ENCODE results near the gene XYLT1. TPM values are rescaled to one million over a fixed set of nuclear protein-coding genes. Genes with fewer than 3 reads are reported as not detected.

XYLT1 gene
- total and polyA plus RNA-seq, 2 of the 4 experiments (the other 2 are of a cell fraction): 9.0 to 12.7 TPM

GRCh38 chr16:17286443-17286842 is 184.3 kb downstream of the XYLT1 start:
- no peak overlapping the region for H3K9ac ChIP-seq (ENCODE audit: low read depth, low read length)
- H4K8ac ChIP-seq (ENCODE audit: low read depth in 2 of 2, low read length in 2 of 2): no peak overlapping the region
- intact Hi-C loops (cut with micrococcal nuclease) (no loop called here), in situ Hi-C loops (cut with MboI; ENCODE audit: low sequenced_read_pairs) (no loop called here), dilution Hi-C loops (cut with HindIII; ENCODE audit: low sequenced_read_pairs, unreplicated experiment) (no loop called here)
- no peaks in the 10 kb centered on the region; the same call in 1 of the 2 replicates for H3K9me1 ChIP-seq (ENCODE audit: insufficient read depth, low read length)
- H3K36me3 ChIP-seq (ENCODE audit: control insufficient read depth, insufficient read depth, low read length): no peaks in the 10 kb centered on the region
- H2AK9ac ChIP-seq (replicated peaks; ENCODE audit: low read depth, low read length, poor library complexity): no peak overlapping the region
- no peak overlapping the region for H2AK5ac ChIP-seq (ENCODE audit: low read depth, low read length)
- H3K23ac ChIP-seq (ENCODE audit: low read depth, low read length): no peak overlapping the region
- ATAC-seq (ENCODE audit: low read depth) (no peak), DNase-seq (no peak)
- H3K4me3 ChIP-seq (ENCODE audit: insufficient read depth, low read depth, low read length): no peak overlapping the region
- H3K14ac ChIP-seq (replicated peaks; ENCODE audit: low read depth, low read length): no peak overlapping the region
- no peak overlapping the region for H2BK120ac ChIP-seq (ENCODE audit: low read depth, low read length)
- H4K91ac ChIP-seq (ENCODE audit: insufficient read depth, low read depth, low read length): no peak overlapping the region
- no peak overlapping the region for H3K18ac ChIP-seq (ENCODE audit: low read depth, low read length)
- no peak overlapping the region for H3K4ac ChIP-seq (ENCODE audit: low read depth, low read length)
- H2BK5ac ChIP-seq (ENCODE audit: low read depth, low read length, poor library complexity, severe bottlenecking): no peak overlapping the region
- H2AFZ ChIP-seq (replicated peaks; ENCODE audit: low read length, poor library complexity): no peak overlapping the region
- H4K20me1 ChIP-seq (ENCODE audit: insufficient read depth, low read length): peaks cover 11% of the 10 kb centered on the region
- no peak overlapping the region for H3K56ac ChIP-seq (ENCODE audit: extremely low read depth, insufficient read depth, low read length)
- H3K27me3 ChIP-seq (ENCODE audit: control insufficient read depth, insufficient read depth, low read length): no peaks in the 10 kb centered on the region
- CTCF ChIA-PET: interaction anchor here (1.1 kb wide), 1 partner anchor 10 kb away, joined by 3 read pairs; no protein-coding TSS in a partner anchor
- H3K4me2 ChIP-seq (ENCODE audit: low read depth, low read length): no peak overlapping the region
- H3K9me3 ChIP-seq (ENCODE audit: control insufficient read depth, insufficient read depth, low read length): no peaks in the 10 kb centered on the region
- H4K5ac ChIP-seq (ENCODE audit: low read depth, low read length): no peak overlapping the region
- 85% methylated on average over 2 of the region's 4 CpGs; no CpG with 5 or more reads in 1 of the 2 experiments for WGBS, 2 experiments (ENCODE audit: extremely low coverage in 2 of 2, insufficient read length in 1 of 2)
- BruUV-seq (replicated peaks): no TSS peak
- H2BK20ac ChIP-seq (ENCODE audit: low read depth, low read length): no peak overlapping the region
- peaks cover 8 to 15% of the 10 kb centered on the region in 2 experiments; a peak in 2 of 4 replicates for H3K79me1 ChIP-seq (ENCODE audit: low read depth in 1 of 2, low read length in 2 of 2)
- no peak overlapping the region for H3K27ac ChIP-seq (ENCODE audit: insufficient read depth, low read length)
- no peak for TF ChIP-seq RAD21 (IDR thresholded peaks at IDR 0.05; ENCODE audit: low read length)
- TF ChIP-seq MAZ (IDR thresholded peaks at IDR 0.05; ENCODE audit: borderline replicate concordance, low read depth, low read length): no peak
- no peak for TF ChIP-seq CEBPB (IDR thresholded peaks at IDR 0.05; ENCODE audit: low read depth, low read length)
- H2BK15ac ChIP-seq (ENCODE audit: low read depth, low read length): no peak overlapping the region
- POLR2A ChIA-PET (ENCODE audit: unreplicated experiment): no interaction called here
- no peaks in the 10 kb centered on the region for H3K4me1 ChIP-seq (ENCODE audit: control insufficient read depth, insufficient read depth, low read length)
